Kidney glomerular epithelial cell (primary cell): ENCODE data around the gene PALM3.
"Not testable (repeated sequence)": the region's sequence is repeated elsewhere in the genome, so short reads cannot be mapped to it uniquely, and the experiment has no call there.

Experiments used
- DNase-seq: peaks from one replicate; lab custom pipeline; 2025; lab: John Stamatoyannopoulos, UW

PALM3 gene

DNA sequence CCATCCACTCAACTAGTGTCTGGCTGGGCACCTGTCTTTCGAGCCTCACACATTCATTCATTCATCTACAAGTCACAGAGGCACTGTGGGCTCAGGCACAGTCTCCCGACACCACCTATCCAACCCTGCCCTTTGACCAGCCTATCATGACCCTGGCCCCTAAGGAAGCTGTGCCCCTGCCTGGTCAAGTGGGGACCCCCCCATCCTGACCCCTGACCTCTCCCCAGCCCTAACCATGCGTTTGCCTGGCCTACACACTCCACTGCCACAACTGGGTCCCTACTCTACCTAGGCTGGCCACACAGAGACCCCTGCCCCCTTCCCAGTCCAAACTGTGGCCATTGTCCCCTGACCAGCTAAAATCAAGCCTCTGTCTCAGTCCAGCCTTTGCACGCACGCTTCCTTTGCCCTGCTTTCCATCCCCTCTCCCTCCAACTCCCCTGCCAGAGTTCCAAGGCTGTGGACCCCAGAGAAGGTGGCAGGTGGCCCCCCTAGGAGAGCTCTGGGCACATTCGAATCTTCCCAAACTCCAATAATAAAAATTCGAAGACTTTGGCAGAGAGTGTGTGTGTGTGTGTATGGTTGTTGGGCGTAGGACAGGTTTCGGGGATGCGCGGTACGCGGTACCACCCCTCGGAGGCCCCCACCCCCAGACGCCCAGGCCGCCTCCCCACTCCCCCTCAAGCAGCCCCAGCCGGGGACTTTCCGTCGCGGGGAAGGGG, 30.7 kb downstream of the PALM3 start:
- no peak for DNase-seq

DNA sequence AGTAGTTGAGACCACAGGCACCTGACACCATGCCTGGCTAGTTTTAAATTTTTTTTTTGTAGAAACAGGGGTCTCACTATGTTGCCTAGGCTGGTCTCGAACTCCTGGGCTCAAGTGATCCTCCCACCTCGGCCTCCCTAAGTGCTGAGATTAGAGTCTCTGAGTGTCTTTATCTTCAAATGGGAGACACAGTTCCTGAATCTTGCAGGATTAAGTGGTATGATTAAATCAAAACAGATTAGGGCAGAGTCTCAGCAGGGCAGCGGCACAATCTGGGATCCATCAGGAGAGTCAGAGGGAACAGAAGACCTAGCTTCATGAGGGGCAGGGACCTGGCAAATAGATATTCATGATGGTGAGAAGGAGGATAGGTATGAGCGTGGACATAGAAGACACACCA, 33.0 kb downstream of the PALM3 start:
- no peak for DNase-seq

DNA sequence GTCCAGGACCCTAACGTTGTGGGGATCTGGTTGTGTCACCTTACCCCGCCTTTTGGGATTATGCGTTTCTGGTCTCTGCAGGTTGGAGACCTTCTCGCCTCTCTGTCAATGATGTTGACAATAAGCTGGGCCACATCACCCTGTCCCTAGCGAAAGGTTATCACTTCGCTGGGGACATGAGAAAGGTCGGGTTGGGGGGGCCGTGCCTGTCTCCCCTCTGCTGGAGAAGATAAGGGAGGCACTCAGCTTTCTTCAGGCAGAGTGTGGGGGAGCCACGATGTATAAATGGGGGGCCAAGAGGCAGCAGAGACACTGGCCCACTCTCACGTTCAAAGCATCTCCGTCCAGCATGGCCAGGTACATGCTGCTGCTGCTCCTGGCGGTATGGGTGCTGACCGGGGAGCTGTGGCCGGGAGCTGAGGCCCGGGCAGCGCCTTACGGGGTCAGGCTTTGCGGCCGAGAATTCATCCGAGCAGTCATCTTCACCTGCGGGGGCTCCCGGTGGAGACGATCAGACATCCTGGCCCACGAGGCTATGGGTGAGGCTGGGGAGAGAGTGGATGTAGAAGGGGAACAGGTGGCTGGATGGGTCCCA, 33.9 kb downstream of the PALM3 start, which contains the start of gene RLN3:
TSS of gene RLN3 (plus strand) at position 293 of the 595 bp plus-strand sequence. CDS start at position 350, 57 bp downstream.
- no peak for DNase-seq

DNA sequence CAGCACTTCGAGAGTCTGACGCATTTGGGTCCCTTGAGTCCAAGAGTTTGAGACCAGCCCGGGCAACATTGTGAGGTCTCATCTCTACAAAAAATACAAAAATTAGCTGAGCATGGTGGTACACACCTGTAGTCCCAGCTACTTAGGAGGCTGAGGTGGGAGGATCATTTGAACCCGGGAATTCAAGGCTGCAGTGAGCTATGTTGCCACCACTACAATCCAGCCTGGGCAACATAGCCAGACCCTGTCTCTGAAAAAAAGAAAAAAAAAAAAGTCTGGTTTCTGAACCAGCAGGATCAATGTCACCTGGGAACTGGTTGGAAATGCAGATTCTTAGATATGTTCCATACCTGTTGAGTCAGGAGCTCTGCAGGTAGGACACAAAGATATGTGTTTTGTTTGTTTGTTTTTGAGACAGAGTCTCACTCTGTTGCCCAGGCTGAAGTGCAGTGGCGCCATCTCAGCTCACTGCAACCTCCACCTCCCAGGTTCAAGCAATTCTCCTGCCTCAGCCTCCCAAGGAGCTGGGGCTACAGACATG, 35.2 kb downstream of the PALM3 start:
- DNase-seq: not testable (repeated sequence)

DNA sequence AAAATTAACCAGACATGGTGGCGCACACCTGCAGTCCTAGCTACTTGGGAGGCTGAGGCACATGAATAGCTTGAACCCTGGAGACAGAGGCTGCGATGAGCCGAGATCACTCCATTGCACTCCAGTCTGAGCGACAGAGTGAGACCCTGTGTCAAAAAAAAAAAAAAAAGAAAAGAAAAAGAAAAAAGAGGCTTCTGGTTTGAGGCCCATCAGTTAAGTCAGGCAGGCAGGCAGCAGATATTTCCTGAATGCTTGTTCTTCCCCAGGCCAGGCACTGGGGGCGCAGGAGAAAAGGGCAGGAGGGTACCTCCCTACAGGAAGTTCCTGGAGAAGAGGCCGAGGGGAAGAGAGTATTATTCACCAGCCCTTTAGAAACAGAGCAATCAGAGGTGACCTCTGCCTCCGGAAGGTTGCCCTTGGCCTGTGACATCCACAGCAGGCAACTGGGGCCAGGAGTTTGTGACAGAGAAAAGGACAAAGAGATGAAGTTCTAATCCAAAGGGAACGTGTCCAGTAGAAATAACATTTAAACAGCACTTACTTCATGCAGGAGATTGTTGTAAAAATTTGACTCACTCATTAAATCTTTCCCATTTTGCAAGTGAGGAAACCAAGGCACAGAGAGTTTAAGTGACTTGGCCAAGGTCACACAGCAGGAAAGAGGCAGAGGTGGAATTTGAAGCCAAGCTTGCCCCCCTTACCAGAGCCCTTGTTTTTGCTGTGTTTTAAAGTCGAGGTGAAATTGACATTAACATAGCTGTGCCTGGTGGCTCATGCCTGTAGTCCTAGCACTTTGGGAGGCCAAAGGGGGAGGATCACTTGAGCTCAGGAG, 38.3 kb downstream of the PALM3 start:
- DNase-seq: no peak

DNA sequence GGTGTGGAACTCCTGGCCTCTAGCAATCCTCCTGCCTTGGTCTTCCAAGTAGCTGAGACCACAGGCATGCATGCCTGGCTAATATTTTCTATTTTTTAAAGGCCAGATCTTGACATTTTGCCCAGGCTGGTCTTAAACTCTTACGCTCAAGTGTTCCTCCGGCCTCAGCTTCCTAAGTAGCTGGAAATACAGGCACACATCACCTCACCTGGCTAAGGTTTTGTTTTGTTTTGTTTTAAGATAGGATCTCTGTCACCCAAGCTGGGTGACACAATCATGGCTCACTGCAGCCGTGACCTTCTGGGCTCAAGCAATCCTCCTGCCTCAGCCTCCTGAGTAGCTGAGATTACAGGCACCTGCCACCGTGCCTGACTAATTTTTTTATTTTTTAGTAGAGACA, 39.4 kb downstream of the PALM3 start:
- no peak for DNase-seq

DNA sequence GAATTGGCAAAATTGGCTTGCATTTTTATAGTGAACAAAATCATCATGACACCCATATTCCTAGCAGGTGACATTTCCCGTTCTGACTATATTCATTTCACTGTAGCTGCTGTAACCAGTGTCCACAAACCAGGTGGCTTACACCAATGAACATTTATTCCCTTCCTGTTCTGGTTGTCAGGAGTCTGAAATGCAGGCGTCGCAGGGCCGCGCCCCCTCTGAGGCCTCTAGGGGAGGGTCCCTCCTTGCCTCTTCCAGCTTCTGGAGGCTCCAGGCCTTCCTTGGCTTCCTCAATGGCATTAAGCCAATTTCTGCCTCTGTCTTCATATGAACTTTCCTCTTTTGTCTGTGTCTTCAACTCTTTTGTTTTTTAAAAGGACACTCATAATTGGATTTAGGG, 40.4 kb downstream of the PALM3 start:
- DNase-seq: no peak

DNA sequence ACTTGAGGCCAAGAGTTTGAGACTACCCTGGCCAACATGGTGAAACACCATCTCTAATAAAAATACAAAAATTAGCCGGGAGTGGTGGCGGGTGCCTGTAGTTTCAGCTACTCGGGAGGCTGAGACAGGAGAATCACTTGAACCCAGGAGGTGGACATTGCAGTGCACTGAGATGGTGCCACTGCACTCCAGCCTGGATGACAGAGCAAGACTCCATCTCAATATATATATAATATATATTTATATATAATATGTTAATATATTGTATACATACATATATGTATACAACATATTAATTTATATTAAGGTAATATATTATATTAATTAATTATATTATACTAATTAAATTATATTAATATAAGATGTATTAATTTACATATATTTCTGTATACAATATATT, 42.1 kb downstream of the PALM3 start:
- DNase-seq: not testable (repeated sequence)

DNA sequence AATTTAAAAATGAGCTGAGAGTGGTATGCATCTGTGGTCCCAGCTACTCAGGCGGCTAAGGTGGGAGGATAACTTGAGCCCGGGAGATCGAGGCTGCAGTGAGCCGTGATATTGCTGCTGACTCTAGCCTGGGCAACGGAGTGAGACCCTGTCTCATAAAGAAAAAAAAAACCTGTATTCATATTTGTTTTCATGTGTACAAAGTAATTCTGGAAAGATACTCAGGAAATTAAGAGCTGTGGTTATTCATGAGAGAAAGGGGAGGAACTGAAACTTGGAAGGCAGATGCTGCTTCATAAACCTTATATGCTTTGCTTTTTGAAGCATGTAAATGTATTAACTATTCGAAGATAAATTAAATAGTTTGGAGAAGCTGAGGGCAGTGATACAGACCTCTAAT, 42.8 kb downstream of the PALM3 start:
- DNase-seq: no peak

DNA sequence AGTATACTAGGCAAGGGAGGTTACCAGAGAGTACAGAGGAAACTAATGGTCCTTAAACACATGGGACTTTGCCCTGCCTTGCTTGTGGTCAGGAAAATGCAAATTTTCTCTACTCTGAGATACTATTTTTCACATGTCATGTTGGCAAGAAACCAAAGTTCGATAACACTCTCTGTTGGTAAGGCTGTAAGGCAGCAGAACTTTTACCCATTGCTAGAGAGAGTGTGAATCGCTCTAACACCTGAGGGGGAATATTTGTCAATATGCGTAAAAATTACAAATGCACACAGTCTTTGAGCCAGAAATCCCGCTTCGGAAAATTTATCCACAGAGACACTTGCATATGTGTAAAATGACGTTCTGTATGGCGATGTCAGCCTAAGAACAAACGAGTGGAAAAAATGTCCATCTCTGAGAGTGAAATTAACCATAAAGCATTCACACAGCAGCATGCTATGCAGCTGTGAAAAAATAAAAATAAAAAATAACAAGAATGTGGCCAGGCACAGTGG, 46.3 kb downstream of the PALM3 start:
- DNase-seq: no peak

DNA sequence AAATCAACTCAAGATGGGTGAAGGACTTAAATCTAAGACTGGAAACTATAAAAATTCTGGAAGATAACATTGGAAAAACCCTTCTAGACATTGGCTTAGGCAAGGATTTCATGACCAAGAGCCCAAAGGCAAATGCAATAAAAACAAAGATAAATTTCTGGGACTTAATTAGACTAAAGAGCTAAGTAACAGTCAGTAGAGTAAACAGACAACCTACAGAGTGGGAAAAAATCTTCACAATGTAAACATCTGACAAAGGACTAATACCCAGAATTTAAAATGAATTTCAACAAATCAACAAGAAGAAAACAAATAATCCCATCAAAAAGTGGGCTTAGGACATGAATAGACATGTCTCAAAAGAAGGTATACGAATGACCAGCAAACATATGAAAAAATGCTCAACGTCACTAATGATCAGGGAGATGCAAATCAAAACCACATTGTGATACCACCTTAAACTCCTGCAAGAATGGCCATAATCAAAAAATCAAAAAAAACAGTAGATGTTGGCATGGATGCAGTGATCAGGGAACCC, 49.4 kb downstream of the PALM3 start:
- DNase-seq: no peak

DNA sequence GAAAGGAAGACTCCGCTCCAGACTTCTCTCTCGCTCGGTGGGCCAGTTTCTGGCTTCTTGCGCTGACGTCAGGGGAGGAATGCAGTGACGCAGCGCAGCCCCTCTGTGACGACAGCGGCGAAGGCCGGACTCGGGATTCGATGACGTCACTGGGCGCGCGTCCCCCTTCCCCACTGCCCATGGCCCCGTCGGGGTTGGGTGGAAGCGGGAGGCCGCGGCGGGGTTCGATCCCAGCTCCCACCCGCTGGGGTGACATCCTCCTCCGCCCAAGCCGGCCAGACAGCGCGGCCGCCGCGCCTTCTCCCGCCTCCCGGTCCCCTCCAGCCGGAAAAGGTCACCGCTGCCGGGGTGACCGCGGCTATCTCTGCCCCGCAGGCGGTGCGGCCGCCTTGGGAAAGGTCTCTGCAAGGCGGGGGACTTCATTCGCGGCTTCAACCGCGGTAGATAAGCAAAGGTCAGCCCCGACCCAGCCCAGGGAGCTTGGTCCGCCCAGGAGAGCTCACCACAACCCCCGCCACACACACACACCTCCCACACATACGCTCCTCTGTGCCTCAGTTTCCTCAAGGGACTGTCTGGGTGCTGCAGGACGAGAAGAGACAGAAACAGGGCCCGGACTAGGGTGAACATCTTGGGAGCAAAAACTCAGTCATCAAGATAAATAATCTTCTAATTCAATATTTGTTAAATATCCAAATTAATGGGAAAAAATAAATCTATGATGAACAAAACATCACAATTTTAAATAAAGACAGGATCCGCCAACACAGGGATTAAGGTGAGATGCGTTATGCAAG, 54.9 kb downstream of the PALM3 start:
- no peak for DNase-seq

DNA sequence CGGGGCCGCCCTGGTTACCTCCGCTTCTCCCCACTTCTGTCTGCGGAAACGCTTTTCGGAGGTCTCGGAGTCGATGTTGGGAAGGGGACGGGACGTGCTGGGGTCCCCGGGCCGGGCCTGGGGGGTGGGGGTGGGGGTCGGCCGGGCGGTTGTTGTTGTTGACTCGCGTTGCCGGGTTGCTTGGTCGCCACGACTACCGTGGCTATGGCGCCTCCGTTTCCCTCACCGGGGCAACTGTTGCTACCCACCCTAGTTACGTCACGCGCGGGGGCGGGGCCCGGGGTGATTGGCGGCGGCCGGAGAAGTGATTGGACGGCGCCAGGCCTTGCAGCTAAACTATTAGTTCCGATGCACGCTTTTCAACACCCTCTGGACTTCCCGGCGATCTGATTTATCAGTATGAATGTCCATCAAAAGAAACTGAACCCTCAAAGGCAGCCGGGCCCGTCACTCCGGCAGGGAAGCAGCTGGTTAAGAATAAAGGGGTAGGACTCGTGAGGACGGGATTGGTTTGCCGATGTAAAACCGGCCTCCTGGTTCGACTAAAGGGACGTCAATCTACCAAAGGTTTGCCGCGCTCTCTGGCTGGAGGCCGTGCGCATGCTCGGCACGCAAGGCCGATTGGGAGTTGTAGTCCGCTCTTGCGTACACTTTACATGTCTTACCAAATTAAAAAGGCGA, 55.7 kb downstream of the PALM3 start, which contains the start of gene RFX1:
TSS of gene RFX1 (minus strand) at position 236 of the 681 bp plus-strand sequence. CDS start 12,477 bp downstream, outside the sequence.
- DNase-seq: peak; percentile 100

DNA sequence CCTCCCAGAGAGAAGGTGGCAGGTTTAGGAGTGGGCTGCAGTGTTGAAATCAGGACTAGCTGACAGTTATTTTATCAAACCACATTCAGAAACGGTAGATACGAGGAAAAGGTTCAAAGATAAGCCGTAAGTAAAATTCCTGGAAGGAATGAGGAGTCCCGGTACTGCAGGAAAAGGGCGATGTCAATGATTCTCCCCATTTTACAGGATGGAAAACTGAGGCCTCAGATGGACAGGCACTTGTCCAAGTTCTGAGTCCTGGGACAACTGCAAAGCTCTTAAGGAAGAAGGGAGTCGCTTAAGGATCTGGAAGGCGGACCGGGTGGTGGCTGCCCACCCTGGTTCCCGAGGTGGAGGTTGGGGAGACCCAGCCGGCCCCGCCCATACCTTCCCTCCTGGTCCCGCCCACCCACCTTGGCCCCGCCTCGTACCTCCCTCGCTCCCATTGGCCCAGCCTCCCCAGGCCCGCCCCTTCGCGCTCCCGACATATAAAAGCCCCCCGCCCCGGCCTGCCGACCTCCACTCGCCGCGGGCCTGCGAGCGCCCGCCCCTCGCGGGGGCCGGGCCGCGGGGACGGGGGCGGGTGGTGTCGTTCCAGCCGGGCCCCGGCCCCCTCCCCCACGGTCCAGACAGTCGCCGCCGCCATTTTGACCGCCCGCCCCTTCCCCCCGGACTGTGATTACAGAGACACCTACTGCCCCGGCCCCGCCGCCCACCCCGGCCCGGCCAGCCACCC, 56.4 kb downstream of the PALM3 start:
- peak; percentile 51 for DNase-seq

DNA sequence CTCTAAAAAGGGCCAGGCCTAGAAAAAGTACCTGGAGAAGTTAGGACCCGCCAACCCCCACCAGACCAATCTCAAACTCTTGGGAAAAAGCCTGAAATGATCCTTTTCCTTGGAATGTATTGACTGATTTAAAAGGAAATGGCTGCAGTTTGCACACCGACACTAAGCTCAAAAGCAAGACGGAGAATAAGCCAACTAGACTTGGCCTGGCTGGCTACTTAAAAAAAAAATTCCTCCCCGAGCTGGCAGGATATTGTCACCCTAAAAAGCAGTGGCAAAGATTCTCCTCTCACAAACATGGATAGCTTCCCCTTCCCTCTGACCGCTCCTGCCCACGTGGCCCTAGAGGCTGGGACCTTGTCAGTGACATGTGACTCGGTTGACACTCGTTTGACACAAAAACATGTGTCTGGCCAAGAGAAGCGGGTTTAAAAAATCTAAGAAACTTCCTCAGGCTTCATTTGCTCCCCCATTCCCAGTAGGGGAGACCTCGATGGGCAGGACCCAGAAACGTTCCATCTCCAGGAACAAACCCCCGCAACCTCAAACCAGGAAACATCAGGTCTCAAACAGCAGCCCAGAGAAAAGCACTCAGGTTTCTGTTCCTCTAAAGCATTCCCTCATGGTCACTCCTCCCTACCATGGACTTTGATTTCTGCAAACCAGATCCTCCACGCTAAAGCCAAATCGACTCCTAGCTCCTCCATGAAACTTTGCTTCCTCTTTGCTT, 57.1 kb downstream of the PALM3 start:
- no peak for DNase-seq
